T-helper 1 cell treated with Interleukin-12 subunit alpha and Interleukin-12 subunit beta and Interleukin-4 antibody, amounts not matched to agents 30 μg/mL and 1 μg/mL, for 36 hours (primary cell): Measurements from ENCODE around the gene FAM83B.

ENCODE experiments used
- H3K27ac Mint-ChIP-seq: one replicate; pipeline ENCODE4 v1.8.0; 2021; ENCODE audit warnings: mild to moderate bottlenecking, mixed read lengths
- H3K27me3 Mint-ChIP-seq: one replicate; pipeline ENCODE4 v1.8.0; 2021; ENCODE audit warnings: low read depth, mixed read lengths
- H3K36me3 Mint-ChIP-seq: one replicate; pipeline ENCODE4 v1.8.0; 2021; ENCODE audit warnings: low read depth, mixed read lengths
- H3K4me1 Mint-ChIP-seq: one replicate; pipeline ENCODE4 v1.8.0; 2021; ENCODE audit warnings: low read depth, mixed read lengths
- H3K4me3 Mint-ChIP-seq: one replicate; pipeline ENCODE4 v1.8.0; 2021; ENCODE audit warnings: mild to moderate bottlenecking, moderate library complexity, mixed read lengths
- H3K9me3 Mint-ChIP-seq: one replicate; pipeline ENCODE4 v1.8.0; 2021; ENCODE audit warnings: mixed read lengths

FAM83B gene

DNA sequence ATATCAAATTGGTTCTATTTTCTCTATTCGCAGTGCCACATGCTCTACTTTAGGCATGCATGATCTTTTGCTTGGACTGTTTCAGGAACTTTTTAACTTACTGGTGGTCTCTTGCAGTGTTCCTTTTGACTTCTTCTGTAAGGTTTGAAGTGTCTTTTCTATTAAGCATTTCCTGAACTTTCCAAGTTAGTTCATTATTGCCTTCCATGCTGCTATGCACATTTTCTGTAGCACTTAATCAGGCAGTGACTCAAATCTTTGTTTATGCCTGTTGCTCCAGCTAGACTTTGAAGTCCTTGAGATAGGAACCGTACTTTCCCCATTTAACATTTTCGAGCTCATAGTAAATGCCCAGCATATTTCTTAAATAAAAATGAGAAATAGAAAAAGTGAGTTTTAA, 52.2 kb downstream of the FAM83B start:
- Mint-ChIP-seq H3K4me1 (no peaks in the 10 kb centered on the region), H3K27me3 (no peaks in the 10 kb centered on the region), H3K4me3 (no peak overlapping the region)

GRCh38 chr6:54899442-54899841, 52.9 kb downstream of the FAM83B start:
- H3K4me3 Mint-ChIP-seq: no peak overlapping the region
- H3K36me3 Mint-ChIP-seq: no peaks in the 10 kb centered on the region
- no peaks in the 10 kb centered on the region for H3K27me3 Mint-ChIP-seq
- H3K27ac Mint-ChIP-seq: no peak overlapping the region
- H3K9me3 Mint-ChIP-seq: no peaks in the 10 kb centered on the region
- H3K4me1 Mint-ChIP-seq: no peaks in the 10 kb centered on the region

More for the DNA sequence above, 52.2 kb downstream of the FAM83B start:
- no peaks in the 10 kb centered on the region for H3K36me3 Mint-ChIP-seq
- H3K9me3 Mint-ChIP-seq: no peaks in the 10 kb centered on the region
- no peak overlapping the region for H3K27ac Mint-ChIP-seq

DNA sequence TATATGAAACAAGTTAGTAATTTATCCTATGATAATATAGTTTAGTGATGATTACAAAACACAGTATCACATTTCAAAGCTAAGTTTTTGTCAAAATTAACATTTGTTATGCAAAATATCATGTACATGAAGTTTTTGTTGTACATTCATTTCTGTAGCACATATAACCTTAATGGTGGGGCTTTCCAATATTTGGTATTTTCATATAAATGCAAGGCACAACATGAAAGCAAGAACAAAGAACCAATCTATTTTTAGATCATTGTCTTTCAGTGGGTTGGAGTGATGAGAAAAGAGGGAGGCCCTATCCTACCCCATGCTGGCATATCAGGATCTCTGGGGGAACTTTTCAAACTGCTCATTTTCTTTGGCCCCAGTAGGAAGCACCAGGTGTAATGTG, 53.4 kb downstream of the FAM83B start:
- Mint-ChIP-seq H3K27ac (no peak overlapping the region), H3K9me3 (no peaks in the 10 kb centered on the region), H3K4me1 (no peaks in the 10 kb centered on the region), H3K27me3 (no peaks in the 10 kb centered on the region), H3K36me3 (no peaks in the 10 kb centered on the region), H3K4me3 (no peak overlapping the region)

GRCh38 chr6:54900666-54901065, 54.1 kb downstream of the FAM83B start:
- H3K27ac Mint-ChIP-seq: no peak overlapping the region
- no peaks in the 10 kb centered on the region for H3K9me3 Mint-ChIP-seq
- no peaks in the 10 kb centered on the region for H3K36me3 Mint-ChIP-seq
- H3K27me3 Mint-ChIP-seq: no peaks in the 10 kb centered on the region
- H3K4me1 Mint-ChIP-seq: no peaks in the 10 kb centered on the region
- H3K4me3 Mint-ChIP-seq: no peak overlapping the region

DNA sequence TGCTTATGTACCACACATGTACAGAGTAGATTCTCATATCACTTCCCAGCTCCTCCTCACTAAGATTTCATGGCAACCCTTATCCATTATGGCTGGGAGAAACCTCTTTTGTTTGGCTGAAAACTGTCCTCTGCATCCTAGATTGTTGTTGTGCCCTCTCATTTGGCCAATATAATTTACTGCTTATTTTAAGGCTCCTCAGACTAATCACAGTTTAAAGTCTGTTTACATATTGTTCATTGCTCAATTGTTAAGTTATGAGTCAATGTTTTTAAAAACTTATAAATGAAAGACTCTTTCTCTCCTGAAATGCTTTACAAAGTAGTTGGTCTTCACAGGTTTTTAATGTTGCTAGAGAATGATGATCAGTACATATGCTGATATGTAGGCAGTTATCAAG, 57.3 kb downstream of the FAM83B start:
- Mint-ChIP-seq H3K27ac (no peak overlapping the region), H3K4me3 (no peak overlapping the region), H3K27me3 (no peaks in the 10 kb centered on the region), H3K9me3 (no peaks in the 10 kb centered on the region), H3K4me1 (no peaks in the 10 kb centered on the region), H3K36me3 (no peaks in the 10 kb centered on the region)

DNA sequence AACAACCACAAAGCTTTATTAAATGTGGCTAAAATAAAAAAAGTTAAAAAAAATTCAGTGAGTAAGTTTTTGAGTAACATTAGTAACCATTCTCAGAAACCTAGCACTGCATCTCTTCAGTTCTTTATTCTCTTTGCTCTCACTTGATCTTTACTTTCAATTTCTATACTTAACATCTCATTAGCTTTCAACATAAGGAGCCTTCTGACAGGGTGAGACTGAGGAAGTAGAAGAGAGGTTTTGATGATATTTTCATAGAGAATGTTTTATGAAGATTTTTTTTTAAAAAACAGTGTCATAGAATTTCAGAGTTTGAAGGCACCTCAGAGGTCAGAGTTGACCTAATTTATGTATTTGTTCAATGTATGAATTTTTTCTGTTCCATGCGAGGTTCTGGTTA, 60.8 kb downstream of the FAM83B start:
- Mint-ChIP-seq H3K27ac (no peak overlapping the region), H3K4me3 (no peak overlapping the region), H3K27me3 (no peaks in the 10 kb centered on the region), H3K9me3 (no peaks in the 10 kb centered on the region), H3K4me1 (no peaks in the 10 kb centered on the region), H3K36me3 (no peaks in the 10 kb centered on the region)

DNA sequence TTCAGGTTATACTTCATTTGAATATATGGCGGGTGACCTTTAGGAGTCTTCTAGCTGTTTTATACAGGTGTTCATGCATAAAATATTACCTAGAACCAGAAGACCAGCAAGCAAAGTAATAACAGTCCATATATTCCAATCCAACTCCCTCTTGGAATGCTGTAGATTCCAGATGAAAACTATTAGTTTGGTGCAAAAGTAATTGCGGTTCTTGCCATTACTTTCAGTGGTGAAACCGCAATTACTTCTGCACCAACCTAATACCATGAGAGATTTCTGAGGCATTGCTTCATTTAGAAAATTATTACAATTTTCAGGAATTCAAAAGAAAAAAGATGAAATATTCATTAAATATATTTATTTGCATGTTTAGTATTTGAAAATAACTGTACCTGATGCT, 62.6 kb downstream of the FAM83B start:
- H3K27me3 Mint-ChIP-seq: no peaks in the 10 kb centered on the region
- no peak overlapping the region for H3K4me3 Mint-ChIP-seq
- H3K27ac Mint-ChIP-seq: no peak overlapping the region
- no peaks in the 10 kb centered on the region for H3K9me3 Mint-ChIP-seq
- H3K4me1 Mint-ChIP-seq: no peaks in the 10 kb centered on the region
- H3K36me3 Mint-ChIP-seq: no peaks in the 10 kb centered on the region

DNA sequence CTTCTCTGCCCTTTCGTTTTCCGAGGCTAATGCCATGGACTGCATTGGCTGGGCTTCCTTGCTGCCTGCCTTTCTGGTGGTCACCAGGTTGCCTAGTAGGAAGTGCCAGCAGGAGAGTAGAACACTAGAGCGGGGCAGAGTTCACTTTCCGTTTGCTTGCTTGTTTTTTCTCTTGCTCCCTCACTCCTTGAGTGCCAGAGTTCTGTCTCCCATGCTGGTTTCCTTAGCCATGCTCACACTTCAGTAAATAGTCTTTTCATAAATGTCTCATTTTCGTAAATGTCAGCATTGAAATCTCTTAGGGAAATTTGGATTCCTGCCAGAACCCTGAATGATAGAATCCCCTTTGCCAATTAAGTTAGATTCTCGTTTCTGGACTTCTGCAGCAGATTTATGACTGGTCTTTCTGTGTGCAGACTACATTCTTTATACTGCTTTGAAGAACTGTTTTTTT, 63.9 kb downstream of the FAM83B start:
- H3K27me3 Mint-ChIP-seq: no peaks in the 10 kb centered on the region
- H3K4me1 Mint-ChIP-seq: no peaks in the 10 kb centered on the region
- no peaks in the 10 kb centered on the region for H3K36me3 Mint-ChIP-seq
- no peak overlapping the region for H3K27ac Mint-ChIP-seq
- no peak overlapping the region for H3K4me3 Mint-ChIP-seq
- no peaks in the 10 kb centered on the region for H3K9me3 Mint-ChIP-seq

GRCh38 chr6:54910921-54911320, 64.3 kb downstream of the FAM83B start:
- H3K4me1 Mint-ChIP-seq: no peaks in the 10 kb centered on the region
- no peak overlapping the region for H3K4me3 Mint-ChIP-seq
- no peaks in the 10 kb centered on the region for H3K27me3 Mint-ChIP-seq
- peaks cover 2% of the 10 kb centered on the region for H3K9me3 Mint-ChIP-seq
- H3K36me3 Mint-ChIP-seq: no peaks in the 10 kb centered on the region
- no peak overlapping the region for H3K27ac Mint-ChIP-seq

GRCh38 chr6:54913211-54913610, 66.6 kb downstream of the FAM83B start:
- Mint-ChIP-seq H3K9me3 (peaks cover 5% of the 10 kb centered on the region), H3K36me3 (no peaks in the 10 kb centered on the region), H3K4me1 (no peaks in the 10 kb centered on the region), H3K27ac (no peak overlapping the region), H3K4me3 (no peak overlapping the region), H3K27me3 (no peaks in the 10 kb centered on the region)

GRCh38 chr6:54916858-54917257, 70.3 kb downstream of the FAM83B start:
- no peaks in the 10 kb centered on the region for H3K36me3 Mint-ChIP-seq
- H3K27ac Mint-ChIP-seq: no peak overlapping the region
- H3K9me3 Mint-ChIP-seq: peaks cover 5% of the 10 kb centered on the region
- H3K27me3 Mint-ChIP-seq: no peaks in the 10 kb centered on the region
- no peak overlapping the region for H3K4me3 Mint-ChIP-seq
- no peaks in the 10 kb centered on the region for H3K4me1 Mint-ChIP-seq

DNA sequence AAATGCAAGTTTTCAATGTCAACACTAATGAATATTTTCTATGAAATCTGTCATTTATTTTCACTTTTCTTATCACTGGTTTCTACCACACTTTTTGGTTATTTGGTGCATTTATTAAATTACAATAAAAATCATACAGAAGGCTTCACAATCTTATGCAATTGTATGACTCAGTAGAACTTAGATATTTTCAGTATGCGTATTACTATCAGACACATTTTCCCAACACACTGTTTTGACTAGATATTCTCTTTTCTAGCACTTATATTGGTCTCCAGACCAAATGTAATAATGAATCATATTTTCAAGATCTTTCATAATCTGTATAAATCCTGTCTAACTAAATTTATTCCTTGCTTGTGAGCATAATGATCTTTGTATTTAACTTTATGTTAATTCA, 74.1 kb downstream of the FAM83B start:
- H3K9me3 Mint-ChIP-seq: peaks cover 5% of the 10 kb centered on the region
- H3K4me1 Mint-ChIP-seq: no peaks in the 10 kb centered on the region
- H3K4me3 Mint-ChIP-seq: no peak overlapping the region
- no peaks in the 10 kb centered on the region for H3K36me3 Mint-ChIP-seq
- H3K27me3 Mint-ChIP-seq: no peaks in the 10 kb centered on the region
- H3K27ac Mint-ChIP-seq: no peak overlapping the region

DNA sequence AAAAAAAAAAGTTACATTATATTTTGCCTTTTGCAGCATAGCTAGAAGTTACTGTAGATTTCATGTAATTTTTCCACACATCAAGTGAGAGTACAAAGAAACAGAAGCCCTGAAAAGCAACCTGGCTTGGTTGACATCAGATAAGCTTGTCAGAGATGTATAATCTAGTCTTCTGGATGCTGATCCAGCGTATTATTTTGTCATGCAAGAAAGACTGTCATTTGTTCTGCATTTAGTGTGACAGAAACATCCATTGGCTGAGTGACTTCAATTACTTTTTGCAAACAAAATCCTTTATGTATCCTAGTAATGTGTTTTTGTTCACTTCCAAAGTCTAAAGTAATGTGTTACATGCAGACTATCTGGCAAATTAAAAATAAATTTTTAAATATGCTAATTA, 75.3 kb downstream of the FAM83B start:
- Mint-ChIP-seq H3K4me1 (no peaks in the 10 kb centered on the region), H3K27me3 (no peaks in the 10 kb centered on the region)

GRCh38 chr6:54929245-54929909, 82.8 kb downstream of the FAM83B start:
- no peaks in the 10 kb centered on the region for H3K36me3 Mint-ChIP-seq
- H3K27ac Mint-ChIP-seq: no peak overlapping the region
- no peak overlapping the region for H3K4me3 Mint-ChIP-seq
- H3K4me1 Mint-ChIP-seq: no peaks in the 10 kb centered on the region
- peaks cover 15% of the 10 kb centered on the region for H3K9me3 Mint-ChIP-seq
- H3K27me3 Mint-ChIP-seq: no peaks in the 10 kb centered on the region

More for the DNA sequence above, 75.3 kb downstream of the FAM83B start:
- H3K4me3 Mint-ChIP-seq: no peak overlapping the region
- H3K9me3 Mint-ChIP-seq: no peaks in the 10 kb centered on the region
- H3K27ac Mint-ChIP-seq: no peak overlapping the region
- no peaks in the 10 kb centered on the region for H3K36me3 Mint-ChIP-seq

DNA sequence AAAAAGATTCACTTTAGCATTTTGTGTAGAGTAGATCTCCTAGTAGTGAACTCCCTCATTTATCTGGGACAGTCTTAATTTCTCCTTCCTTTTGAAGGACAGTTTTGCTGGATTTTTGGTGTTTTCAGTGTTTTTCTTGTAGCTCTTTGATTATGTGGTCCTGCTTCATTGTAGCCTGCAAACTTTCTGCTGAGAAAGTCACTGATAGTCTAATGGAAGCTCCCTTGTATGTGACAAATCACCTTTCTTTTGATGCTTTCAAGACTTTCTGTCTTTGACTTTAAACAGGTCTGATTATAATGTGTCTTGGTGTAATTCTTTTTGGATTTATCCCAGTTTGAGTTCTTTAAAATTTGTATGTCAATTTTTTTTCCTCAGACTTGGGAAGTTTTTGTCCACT, 86.1 kb downstream of the FAM83B start:
- Mint-ChIP-seq H3K27ac (no peak overlapping the region), H3K4me1 (no peaks in the 10 kb centered on the region), H3K4me3 (no peak overlapping the region), H3K27me3 (no peaks in the 10 kb centered on the region), H3K36me3 (no peaks in the 10 kb centered on the region), H3K9me3 (peaks cover 15% of the 10 kb centered on the region)

DNA sequence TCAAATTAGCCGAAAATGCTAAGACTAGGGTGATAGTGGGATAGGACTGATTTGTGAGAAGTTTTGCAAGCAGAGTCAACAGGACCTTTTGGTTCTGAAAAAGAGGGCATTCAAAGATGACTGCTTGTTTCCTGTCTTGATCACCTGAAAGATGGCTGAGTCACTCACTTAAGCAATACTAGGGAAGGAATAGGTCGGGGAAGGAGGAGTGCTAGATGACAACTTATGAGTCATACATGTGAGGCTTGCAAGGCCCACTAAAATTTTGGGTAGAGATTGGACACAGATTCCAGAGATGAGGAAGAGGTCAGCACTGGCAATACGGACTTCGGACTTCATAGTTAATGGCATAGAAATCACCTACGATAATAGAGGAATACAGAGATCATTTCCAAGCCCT, 89.2 kb downstream of the FAM83B start:
- no peaks in the 10 kb centered on the region for H3K36me3 Mint-ChIP-seq
- H3K27ac Mint-ChIP-seq: no peak overlapping the region
- no peak overlapping the region for H3K4me3 Mint-ChIP-seq
- H3K4me1 Mint-ChIP-seq: no peaks in the 10 kb centered on the region
- H3K9me3 Mint-ChIP-seq: peaks cover 28% of the 10 kb centered on the region
- no peaks in the 10 kb centered on the region for H3K27me3 Mint-ChIP-seq
